Gastrocnemius medialis (tissue), 4 donors: Measurements from ENCODE around the gene MAN2A1.

ENCODE experiments used
- POLR2A ChIP-seq, 2 donors: fragments of 450-650 bp; IDR thresholded peaks; one replicate each; pipeline ENCODE4 v1.6.1; 2017; ENCODE audit warnings: antibody characterized with exemption in 2 of 2, mild to moderate bottlenecking in 2 of 2, moderate library complexity in 2 of 2
- TF ChIP-seq, protein P1 (sequence below), 5 experiments: fragments of 450-650 bp in 3 of 5; fragments of 200-600 bp in 2 of 5; sonication (generic) in 2 of 5; IDR thresholded peaks in 4 of 5; conservative IDR thresholded peaks in 1 of 5; 1 replicate in 4 of 5; 2 replicates in 1 of 5; pipeline ENCODE4 v1.5.1; 2016 to 2019; ENCODE audit warnings: antibody characterized with exemption in 5 of 5, mild to moderate bottlenecking in 3 of 5, moderate library complexity in 3 of 5

DNA sequence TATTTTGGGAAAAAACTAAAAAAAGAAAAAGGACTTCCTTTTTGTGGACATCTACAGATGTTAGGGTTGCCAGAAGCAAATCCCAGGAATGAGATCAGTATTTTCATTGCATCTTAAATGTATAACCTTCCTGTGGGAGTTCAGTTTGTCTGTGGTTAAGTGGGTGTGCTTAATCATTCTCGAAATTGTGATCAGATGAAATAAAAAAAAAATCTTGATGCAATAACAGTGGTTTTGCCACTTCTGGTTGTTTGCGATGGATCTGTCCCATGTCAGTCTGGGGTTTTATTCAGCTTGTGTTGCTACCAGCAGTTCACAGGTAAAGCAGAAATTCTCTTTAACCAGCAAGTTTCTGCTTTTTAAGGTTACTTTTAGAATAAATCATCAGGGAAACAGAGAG is 179.0 kb downstream of the MAN2A1 start:
- TF ChIP-seq, protein P1, sequence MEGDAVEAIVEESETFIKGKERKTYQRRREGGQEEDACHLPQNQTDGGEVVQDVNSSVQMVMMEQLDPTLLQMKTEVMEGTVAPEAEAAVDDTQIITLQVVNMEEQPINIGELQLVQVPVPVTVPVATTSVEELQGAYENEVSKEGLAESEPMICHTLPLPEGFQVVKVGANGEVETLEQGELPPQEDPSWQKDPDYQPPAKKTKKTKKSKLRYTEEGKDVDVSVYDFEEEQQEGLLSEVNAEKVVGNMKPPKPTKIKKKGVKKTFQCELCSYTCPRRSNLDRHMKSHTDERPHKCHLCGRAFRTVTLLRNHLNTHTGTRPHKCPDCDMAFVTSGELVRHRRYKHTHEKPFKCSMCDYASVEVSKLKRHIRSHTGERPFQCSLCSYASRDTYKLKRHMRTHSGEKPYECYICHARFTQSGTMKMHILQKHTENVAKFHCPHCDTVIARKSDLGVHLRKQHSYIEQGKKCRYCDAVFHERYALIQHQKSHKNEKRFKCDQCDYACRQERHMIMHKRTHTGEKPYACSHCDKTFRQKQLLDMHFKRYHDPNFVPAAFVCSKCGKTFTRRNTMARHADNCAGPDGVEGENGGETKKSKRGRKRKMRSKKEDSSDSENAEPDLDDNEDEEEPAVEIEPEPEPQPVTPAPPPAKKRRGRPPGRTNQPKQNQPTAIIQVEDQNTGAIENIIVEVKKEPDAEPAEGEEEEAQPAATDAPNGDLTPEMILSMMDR (IDR thresholded peaks at IDR 0.05 in 4 of 5, conservative IDR thresholded peaks at IDR 0.05 in 1 of 5), result no peak
- TF ChIP-seq POLR2A (IDR thresholded peaks at IDR 0.05), result no peak
